Motor neuron (in vitro differentiated cells): ENCODE measurements around the gene THAP11. TPM values are rescaled to one million over a fixed set of nuclear protein-coding genes. Genes with fewer than 3 reads are reported as not detected.

Experiments used
- ATAC-seq, 8 experiments: fragments of 200-7000 bp; cut with Tn5 transposase; replicated peaks in 6 of 8; 2 replicates each; pipeline ENCODE4 v1.8.0; 2021; ENCODE audit warnings: mild to moderate bottlenecking in 8 of 8, moderate library complexity in 8 of 8
- H3K27ac ChIP-seq, 2 donors: fragments of 250-450 bp; sonication (Bioruptor Pico); 2 replicates each; pipeline ENCODE4 v1.9.0; 2021; ENCODE audit warnings: antibody characterized with exemption in 2 of 2, mild to moderate bottlenecking in 2 of 2, moderate library complexity in 1 of 2
- H3K4me1 ChIP-seq, 2 donors: fragments of 250-450 bp; sonication (Bioruptor Pico); replicated peaks in 1 of 2; 2 replicates each; pipeline ENCODE4 v1.6.1; 2021; ENCODE audit warnings: antibody characterized with exemption in 2 of 2, mild to moderate bottlenecking in 2 of 2, moderate library complexity in 1 of 2
- H3K4me3 ChIP-seq, 5 donors: fragments of 250-450 bp; sonication (Bioruptor Pico); 2 replicates each; pipeline ENCODE4 v1.9.0; 2021; ENCODE audit warnings: antibody characterized with exemption in 5 of 5, mild to moderate bottlenecking in 5 of 5, moderate library complexity in 4 of 5
- WGBS, 10 experiments: fragments of 450-650 bp; shearing (Covaris generic); methylation state at CpG; one replicate each; pipeline ENCODE4 v1.0.0; 2022; 5-methylcytosine and 5-hydroxymethylcytosine counted together
- in situ Hi-C, 9 experiments: fragments of 400-800 bp; cut with MboI; loops; one replicate each; pipeline ENCODE4 v1.15.0; 2021; ENCODE audit warnings: low sequenced_read_pairs in 9 of 9, low pct_unique_long_range_greater_than_20kb in 2 of 9; ENCODE audit not compliant: unreplicated experiment in 9 of 9
- total RNA-seq, 8 experiments: library from RNA; unstranded; fragments of 300-600 nt; gene quantifications; 2 replicates each; pipeline versions ENCODE4 v1.2.3 to v1.2.4, GENCODE V29; 2022

THAP11 gene
- total RNA-seq, 8 experiments from 2014 or later, result 17.6 to 26.9 (median 23.1) TPM

DNA sequence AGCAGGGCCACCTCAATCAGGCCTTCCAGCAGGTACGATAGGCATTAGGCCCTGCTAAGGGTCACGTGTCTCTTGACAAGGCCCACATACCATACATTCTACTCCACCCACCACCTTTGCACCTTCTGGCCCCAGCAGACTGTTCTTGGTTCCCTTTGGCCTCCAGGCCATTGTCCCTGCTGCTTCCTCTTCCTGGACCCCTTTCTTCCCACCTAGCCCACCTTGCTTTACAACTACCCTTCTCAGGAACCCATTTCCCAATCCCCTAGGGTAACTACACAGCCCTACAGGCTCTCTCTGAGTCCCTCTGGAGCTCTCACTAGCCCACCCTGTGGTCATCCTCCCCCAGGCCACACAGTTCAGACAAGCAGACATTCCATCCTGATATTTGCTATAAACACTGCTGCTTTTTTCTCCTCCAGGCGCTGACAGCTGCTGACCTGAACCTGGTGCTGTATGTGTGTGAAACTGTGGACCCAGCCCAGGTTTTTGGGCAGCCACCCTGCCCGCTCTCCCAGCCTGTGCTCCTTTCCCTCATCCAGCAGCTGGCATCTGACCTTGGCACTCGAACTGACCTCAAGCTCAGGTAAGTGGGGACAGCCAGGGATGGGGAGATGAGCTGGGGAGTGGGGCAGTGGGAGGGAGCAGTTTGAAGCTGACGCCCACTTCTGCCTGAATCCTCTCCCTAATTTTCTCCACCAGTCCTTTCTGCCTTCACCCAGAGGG is 41.2 kb downstream of the THAP11 start:
- H3K4me3 ChIP-seq, result no peak overlapping the region
- H3K27ac ChIP-seq, result no peak overlapping the region
- ATAC-seq, result no peak
- WGBS, 10 experiments, result 60 to 100% (median 88%) methylated on average over 1 to 6 of the region's 6 CpGs; no CpG with 5 or more reads in 5 of the 10 experiments
- H3K4me1 ChIP-seq, result peaks cover 2 to 6% of the 10 kb centered on the region in 2 donors
- in situ Hi-C loops, result no loop called here

DNA sequence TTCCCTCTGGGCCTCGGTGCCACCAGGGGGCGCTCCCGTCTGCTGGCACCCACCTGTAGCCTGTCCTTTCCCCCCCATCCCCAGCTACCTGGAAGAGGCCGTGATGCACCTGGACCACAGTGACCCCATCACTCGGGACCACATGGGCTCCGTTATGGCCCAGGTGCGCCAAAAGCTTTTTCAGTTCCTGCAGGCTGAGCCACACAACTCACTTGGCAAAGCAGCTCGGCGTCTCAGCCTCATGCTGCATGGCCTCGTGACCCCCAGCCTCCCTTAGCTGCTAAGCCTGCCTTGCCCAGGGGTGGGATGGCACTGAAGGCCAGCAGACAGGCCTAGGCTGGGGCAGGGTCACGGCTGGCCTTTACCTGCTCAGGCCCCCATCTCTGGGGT is 41.7 kb downstream of the THAP11 start:
- in situ Hi-C loops, result no loop called here
- Histone ChIP-seq H3K27ac (no peak overlapping the region), H3K4me1 (peaks cover 2 to 6% of the 10 kb centered on the region in 2 donors), H3K4me3 (no peak overlapping the region)
- WGBS, 10 experiments, result 40 to 100% (median 91%) methylated on average over 1 to 8 of the region's 11 CpGs; no CpG with 5 or more reads in 6 of the 10 experiments
- peak; percentile 28 to 62 (median 44) for ATAC-seq

DNA sequence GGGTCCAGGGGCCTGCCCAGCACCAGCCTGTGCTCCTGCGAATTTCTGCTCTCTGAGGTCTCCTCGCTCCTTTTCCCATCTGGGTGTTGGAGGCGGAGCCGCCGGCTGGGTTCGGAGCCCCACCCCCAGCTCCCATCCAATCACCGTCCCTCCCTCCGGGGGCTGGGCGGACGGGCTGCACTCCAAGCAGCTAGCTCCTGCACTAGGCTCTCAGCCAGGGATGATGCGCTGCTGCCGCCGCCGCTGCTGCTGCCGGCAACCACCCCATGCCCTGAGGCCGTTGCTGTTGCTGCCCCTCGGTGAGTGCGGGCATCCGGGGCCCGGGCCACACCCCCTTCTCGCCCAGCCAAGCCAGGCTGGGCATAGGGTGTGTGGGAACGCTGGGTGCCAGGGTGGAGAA is 42.6 kb downstream of the THAP11 start, which contains the start of gene NRN1L:
Gene NRN1L (plus strand): TSS at position 202 of the 400 bp plus-strand sequence. CDS start 19 bp downstream, at position 221.
- peak; percentile 89 to 98 (median 94) for ATAC-seq
- WGBS, 10 experiments, result 0 to 40% (median 8%) methylated on average over 1 to 10 of the region's 22 CpGs; no CpG with 5 or more reads in 5 of the 10 experiments
- Histone ChIP-seq H3K4me3 (no peak within 1 kb of the TSS), H3K27ac (no peak within 1 kb of the TSS), H3K4me1 (peaks cover 2 to 6% of the 10 kb centered on the region in 2 donors)
- in situ Hi-C loops, result no loop called here

DNA sequence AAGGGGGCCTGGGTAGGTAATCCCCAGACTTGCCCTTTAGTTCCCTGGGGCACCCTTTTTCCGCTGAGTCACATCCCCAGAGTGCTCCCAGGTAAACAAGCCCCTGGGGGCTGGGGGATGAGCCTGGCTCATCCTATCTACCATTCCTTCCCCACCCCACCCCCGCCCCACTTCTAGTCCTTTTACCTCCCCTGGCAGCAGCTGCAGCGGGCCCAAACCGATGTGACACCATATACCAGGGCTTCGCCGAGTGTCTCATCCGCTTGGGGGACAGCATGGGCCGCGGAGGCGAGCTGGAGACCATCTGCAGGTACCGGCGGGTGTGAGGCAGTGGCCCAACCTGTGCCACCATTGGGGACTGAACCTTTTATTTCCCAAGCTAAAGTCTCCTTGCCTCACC is 43.4 kb downstream of the THAP11 start:
- peaks cover 2 to 6% of the 10 kb centered on the region in 2 donors for H3K4me1 ChIP-seq
- no peak for ATAC-seq
- WGBS, 10 experiments, result no CpG with 5 or more reads among the region's 12 CpGs
- H3K4me3 ChIP-seq, result no peak overlapping the region
- in situ Hi-C loops, result no loop called here
- H3K27ac ChIP-seq, result no peak overlapping the region

DNA sequence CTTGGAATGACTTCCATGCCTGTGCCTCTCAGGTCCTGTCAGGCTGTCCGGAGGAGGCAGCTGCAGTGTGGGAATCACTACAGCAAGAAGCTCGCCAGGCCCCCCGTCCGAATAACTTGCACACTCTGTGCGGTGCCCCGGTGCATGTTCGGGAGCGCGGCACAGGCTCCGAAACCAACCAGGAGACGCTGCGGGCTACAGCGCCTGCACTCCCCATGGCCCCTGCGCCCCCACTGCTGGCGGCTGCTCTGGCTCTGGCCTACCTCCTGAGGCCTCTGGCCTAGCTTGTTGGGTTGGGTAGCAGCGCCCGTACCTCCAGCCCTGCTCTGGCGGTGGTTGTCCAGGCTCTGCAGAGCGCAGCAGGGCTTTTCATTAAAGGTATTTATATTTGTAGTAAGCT is 43.9 kb downstream of the THAP11 start:
- Histone ChIP-seq H3K4me3 (no peak overlapping the region), H3K4me1 (peaks cover 2 to 6% of the 10 kb centered on the region in 2 donors), H3K27ac (no peak overlapping the region)
- no peak for ATAC-seq
- 82 to 92% (median 83%) methylated on average over 2 to 7 of the region's 19 CpGs; no CpG with 5 or more reads in 7 of the 10 experiments for WGBS, 10 experiments
- in situ Hi-C loops, result no loop called here

DNA sequence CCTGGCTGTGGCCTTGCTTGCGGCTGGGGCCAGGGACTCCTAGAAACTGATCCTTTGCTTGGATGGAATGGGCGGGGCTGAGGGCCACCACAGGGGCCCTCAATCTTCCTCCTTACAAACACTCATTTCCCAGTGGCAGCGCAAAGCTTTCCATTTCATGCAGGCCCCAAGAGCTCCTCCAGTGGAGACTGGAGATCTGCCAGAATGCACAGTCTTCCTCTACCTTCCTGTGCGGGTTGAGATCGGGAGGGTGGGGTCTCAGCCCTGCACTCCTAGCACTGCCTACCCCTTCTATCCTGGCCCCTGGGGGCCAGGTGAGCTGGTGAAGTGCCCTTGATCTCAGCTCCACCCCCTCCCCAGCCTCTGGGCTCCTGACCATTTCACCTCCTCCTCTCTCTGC is 44.3 kb downstream of the THAP11 start:
- ATAC-seq, result no peak
- in situ Hi-C loops, result no loop called here
- WGBS, 10 experiments, result 100% methylated on average over 1 to 2 of the region's 5 CpGs; no CpG with 5 or more reads in 6 of the 10 experiments
- Histone ChIP-seq H3K4me1 (peaks cover 2 to 6% of the 10 kb centered on the region in 2 donors), H3K4me3 (no peak overlapping the region), H3K27ac (no peak overlapping the region)

DNA sequence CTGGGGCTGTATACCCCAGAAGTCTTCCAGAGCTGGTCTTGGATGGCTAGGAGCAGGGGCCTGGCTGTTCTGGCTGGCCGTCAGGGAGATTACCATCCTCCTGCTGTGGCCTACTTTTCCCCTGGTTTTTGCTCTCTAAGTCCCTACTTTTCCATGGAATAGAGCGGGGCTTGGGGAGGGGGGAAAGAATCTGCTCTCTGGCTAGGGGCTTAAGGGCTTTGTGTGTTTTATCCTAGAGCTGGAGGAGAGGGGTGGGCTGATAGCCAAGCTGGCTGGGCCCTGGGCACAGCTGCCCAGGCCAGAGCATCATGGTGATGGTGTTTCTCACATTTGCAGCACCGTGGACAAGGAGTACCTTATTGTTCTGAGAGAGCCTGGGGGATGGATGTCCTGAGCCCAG is 46.2 kb downstream of the THAP11 start:
- H3K27ac ChIP-seq, result no peak overlapping the region
- H3K4me3 ChIP-seq, result no peak overlapping the region
- peaks cover 4 to 8% of the 10 kb centered on the region in 2 donors for H3K4me1 ChIP-seq
- ATAC-seq, result no peak
- in situ Hi-C loops, result no loop called here
- WGBS, 10 experiments, result 30 to 90% (median 50%) methylated on average over 1 to 2 of the region's 3 CpGs; no CpG with 5 or more reads in 5 of the 10 experiments

DNA sequence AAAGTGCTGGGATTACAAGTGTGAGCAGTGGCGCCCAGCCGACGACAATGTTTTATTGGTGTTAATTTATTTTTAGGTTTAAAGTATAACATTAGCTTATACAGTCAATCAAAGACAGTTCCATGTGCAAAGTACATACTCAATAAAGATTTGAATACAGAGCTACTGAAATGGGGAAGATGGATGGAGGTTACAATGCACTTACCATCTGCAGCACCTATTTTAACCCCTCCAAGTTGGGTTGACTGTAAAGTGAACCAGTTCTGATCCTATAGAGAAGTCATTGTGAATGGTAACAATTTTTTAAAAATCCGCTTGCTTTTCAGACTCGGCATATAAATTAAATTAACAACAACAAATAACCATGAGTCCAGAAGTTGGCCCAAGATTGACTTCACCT is 50.3 kb downstream of the THAP11 start:
- ATAC-seq, result no peak
- H3K4me3 ChIP-seq, result peak overlapping the region; percentile 81 to 98 (median 96)
- 0 to 76% (median 56%) methylated on average over 1 to 5 of the region's 5 CpGs; no CpG with 5 or more reads in 2 of the 10 experiments for WGBS, 10 experiments
- no peak overlapping the region for H3K27ac ChIP-seq
- in situ Hi-C loops, result no loop called here
- H3K4me1 ChIP-seq, result peaks cover 10 to 11% of the 10 kb centered on the region in 2 donors

DNA sequence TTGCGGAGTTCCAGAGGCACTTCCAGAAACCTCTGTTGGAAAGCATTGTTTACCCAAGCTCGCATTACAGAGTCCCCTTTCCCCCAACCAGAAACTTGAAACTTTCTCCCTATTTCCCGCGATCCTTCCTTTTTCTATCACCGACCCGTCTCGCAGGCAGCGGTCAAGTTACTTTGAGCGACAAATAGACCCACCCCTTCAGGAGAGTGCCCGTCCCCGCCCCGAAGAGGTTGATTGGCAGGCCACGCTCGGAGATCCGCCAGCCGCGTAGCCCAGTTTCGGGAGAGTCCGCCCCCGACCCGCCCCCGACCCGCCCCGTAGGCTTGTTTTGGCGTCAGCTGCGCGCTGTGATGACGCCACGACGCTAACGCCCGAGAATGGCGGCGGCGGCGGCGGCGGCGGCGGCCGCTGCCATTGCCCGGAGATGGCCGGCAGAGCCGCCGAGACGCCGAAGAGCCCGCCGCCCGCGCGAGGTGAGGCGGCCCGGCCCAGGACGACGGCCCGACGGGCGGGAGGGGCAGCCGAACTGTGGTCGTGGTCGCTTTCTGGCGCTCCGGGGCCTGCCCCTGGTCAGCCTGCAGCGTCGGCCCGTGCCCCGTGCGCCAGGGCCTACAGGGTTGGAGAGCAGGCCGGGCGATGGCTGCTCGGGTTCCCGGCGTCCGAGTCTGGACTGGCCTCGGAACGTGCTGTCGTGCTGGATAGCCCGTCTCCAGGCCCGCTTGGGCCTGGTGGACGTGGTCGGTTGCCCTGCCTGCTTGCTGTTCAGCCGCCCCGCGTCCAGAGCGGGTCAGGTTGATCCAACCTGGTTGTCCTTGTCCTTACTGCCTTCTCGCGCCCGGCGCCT is 51.0 kb downstream of the THAP11 start, which contains the start of gene PSKH1:
Gene PSKH1 (plus strand): TSS at position 356 of the 844 bp plus-strand sequence. CDS start 15,496 bp downstream, outside the sequence.
- in situ Hi-C loops, result no loop called here
- Histone ChIP-seq H3K27ac (peak within 1 kb of the TSS; percentile 87 to 96), H3K4me3 (peak within 1 kb of the TSS; percentile 81 to 98 (median 96)), H3K4me1 (peaks cover 10 to 13% of the 10 kb centered on the region in 2 donors)
- WGBS, 10 experiments, result 0 to 6% (median 0%) methylated on average over 1 to 18 of the region's 90 CpGs; no CpG with 5 or more reads in 1 of the 10 experiments
- ATAC-seq, result peak; percentile 87 to 99 (median 98)

Other genes with a start within 250 kb of the THAP11 start
- gene CARMIL2, start 197.2 kb upstream of the THAP11 start, total RNA-seq, result 1 to 10 TPM in 6 of 8 experiments, under 1 TPM in 2; 0.66 to 6.9 (median 2.9) TPM
- gene ACD, start 182.1 kb upstream of the THAP11 start, total RNA-seq, result 10 to 100 TPM in 7 of 8 experiments, 1 to 10 TPM in 1; 7.1 to 31.2 (median 20.4) TPM
- 10 to 100 TPM in 4 of 8 experiments, 1 to 10 TPM in 3, not detected in 1; 2.5 to 14.2 (median 12.4) TPM for gene PARD6A, start 181.4 kb upstream of the THAP11 start, total RNA-seq
- gene ENKD1, start 175.6 kb upstream of the THAP11 start, total RNA-seq, result 10 to 100 TPM; 10.8 to 26.0 (median 17.4) TPM
- 1 to 10 TPM; 1.9 to 4.9 (median 2.9) TPM for gene C16orf86, start 175.5 kb upstream of the THAP11 start, total RNA-seq
- 10 to 100 TPM; 13.1 to 48.8 (median 30.5) TPM for gene GFOD2, start 123.0 kb upstream of the THAP11 start, total RNA-seq
- gene RANBP10, start 35.8 kb upstream of the THAP11 start, total RNA-seq, result 10 to 100 TPM in 2 of 8 experiments, 1 to 10 TPM in 6; 4.3 to 19.8 (median 7.6) TPM
- 10 to 100 TPM in 1 of 8 experiments, 1 to 10 TPM in 7; 1.0 to 13.0 (median 3.0) TPM for gene TSNAXIP1, start 35.4 kb upstream of the THAP11 start, total RNA-seq
- 100 to 1,000 TPM in 5 of 8 experiments, 10 to 100 TPM in 3; 52.2 to 122 (median 108) TPM for gene NUTF2, start 4.6 kb downstream of the THAP11 start, total RNA-seq
- 10 to 100 TPM; 21.4 to 42.8 (median 34.0) TPM for gene CENPT, start 5.4 kb downstream of the THAP11 start, total RNA-seq
- gene EDC4, start 30.7 kb downstream of the THAP11 start, total RNA-seq, result 10 to 100 TPM; 25.2 to 60.8 (median 46.9) TPM
- gene NRN1L, start 42.6 kb downstream of the THAP11 start, total RNA-seq, result 1 to 10 TPM in 1 of 8 experiments, under 1 TPM in 5, not detected in 2; 0.33 to 1.3 (median 0.68) TPM
- gene PSKH1, start 50.9 kb downstream of the THAP11 start, total RNA-seq, result 10 to 100 TPM in 6 of 8 experiments, 1 to 10 TPM in 2; 7.2 to 35.2 (median 13.9) TPM
- gene CTRL, start 89.5 kb downstream of the THAP11 start, total RNA-seq, result 1 to 10 TPM in 6 of 8 experiments, under 1 TPM in 2; 0.66 to 3.7 (median 2.3) TPM
- gene PSMB10, start 94.5 kb downstream of the THAP11 start, total RNA-seq, result 100 to 1,000 TPM in 1 of 8 experiments, 10 to 100 TPM in 7; 22.7 to 134 (median 36.9) TPM
- 10 to 100 TPM in 4 of 8 experiments, 1 to 10 TPM in 4; 3.2 to 20.0 (median 8.0) TPM for gene LCAT, start 101.8 kb downstream of the THAP11 start, total RNA-seq
- gene SLC12A4, start 126.3 kb downstream of the THAP11 start, total RNA-seq, result 10 to 100 TPM in 4 of 8 experiments, 1 to 10 TPM in 4; 5.0 to 54.9 (median 21.4) TPM
- gene DPEP3, start 138.2 kb downstream of the THAP11 start, total RNA-seq, result under 1 TPM in 1 of 8 experiments, not detected in 7; 0.66 TPM
- gene DPEP2, start 157.2 kb downstream of the THAP11 start, total RNA-seq, result under 1 TPM in 3 of 8 experiments, not detected in 5; 0.13 to 0.57 (median 0.42) TPM
- gene DPEP2NB, start 173.6 kb downstream of the THAP11 start, total RNA-seq, result not detected
- 10 to 100 TPM in 3 of 8 experiments, 1 to 10 TPM in 5; 5.6 to 15.8 (median 9.0) TPM for gene DDX28, start 180.9 kb downstream of the THAP11 start, total RNA-seq
- gene DUS2, start 181.0 kb downstream of the THAP11 start, total RNA-seq, result 10 to 100 TPM in 7 of 8 experiments, 1 to 10 TPM in 1; 9.0 to 19.2 (median 12.8) TPM
- 10 to 100 TPM; 14.0 to 27.0 (median 19.1) TPM for gene NFATC3, start 243.1 kb downstream of the THAP11 start, total RNA-seq